HG03439 (cell line): ENCODE results near the gene SGTA.

Experiments used
- ATAC-seq: cut with Tn5 transposase; IDR thresholded peaks from one replicate; pipeline ENCODE4 v1.9.1; 2021; ENCODE audit warnings: mild to moderate bottlenecking, moderate library complexity; ENCODE audit not compliant: unreplicated experiment

The SGTA gene

GRCh38 chr19:2810141-2811091 lies 27.3 kb upstream of the SGTA start:
- no peak for ATAC-seq

DNA sequence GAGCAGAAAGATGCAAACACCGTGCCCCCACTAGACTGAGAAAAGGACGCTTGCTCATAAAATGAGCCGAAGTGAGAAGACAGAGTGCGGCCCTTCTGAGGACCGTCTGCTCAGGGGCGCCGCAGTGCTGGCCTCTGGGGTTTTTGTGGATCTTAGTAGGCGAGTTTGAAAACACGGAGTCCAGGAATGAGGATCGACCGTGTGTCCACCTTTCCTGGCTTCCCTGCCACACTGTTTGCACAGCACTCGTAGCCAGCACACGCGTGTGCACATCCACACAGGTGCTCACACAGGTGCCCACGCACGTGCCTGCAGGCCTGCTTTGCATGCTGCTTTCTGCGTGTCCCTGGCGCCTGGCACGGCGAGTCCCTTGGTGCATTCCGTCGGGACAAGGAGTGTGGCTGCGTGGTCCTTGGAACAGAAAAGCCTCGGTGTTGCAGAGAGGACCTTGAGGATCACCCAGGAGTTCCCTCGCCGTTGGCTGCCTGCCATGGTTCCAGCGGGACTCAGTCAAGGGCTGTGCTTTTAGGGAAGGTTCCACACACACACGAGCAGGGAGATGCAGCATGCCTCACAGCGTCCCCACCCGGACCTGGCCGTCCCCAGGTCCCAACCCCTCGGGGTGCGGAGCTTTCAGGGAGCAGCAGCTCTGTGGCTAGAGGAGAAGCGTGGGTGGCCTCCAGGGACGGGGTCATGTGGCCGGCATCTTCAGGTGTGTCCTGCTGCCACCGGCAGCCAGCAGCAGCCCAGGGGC lies 26.5 kb upstream of the SGTA start:
- no peak for ATAC-seq

- ATAC-seq, result no peak
Measured at GRCh38 chr19:2808129-2808941, 25.3 kb upstream of the SGTA start.

DNA sequence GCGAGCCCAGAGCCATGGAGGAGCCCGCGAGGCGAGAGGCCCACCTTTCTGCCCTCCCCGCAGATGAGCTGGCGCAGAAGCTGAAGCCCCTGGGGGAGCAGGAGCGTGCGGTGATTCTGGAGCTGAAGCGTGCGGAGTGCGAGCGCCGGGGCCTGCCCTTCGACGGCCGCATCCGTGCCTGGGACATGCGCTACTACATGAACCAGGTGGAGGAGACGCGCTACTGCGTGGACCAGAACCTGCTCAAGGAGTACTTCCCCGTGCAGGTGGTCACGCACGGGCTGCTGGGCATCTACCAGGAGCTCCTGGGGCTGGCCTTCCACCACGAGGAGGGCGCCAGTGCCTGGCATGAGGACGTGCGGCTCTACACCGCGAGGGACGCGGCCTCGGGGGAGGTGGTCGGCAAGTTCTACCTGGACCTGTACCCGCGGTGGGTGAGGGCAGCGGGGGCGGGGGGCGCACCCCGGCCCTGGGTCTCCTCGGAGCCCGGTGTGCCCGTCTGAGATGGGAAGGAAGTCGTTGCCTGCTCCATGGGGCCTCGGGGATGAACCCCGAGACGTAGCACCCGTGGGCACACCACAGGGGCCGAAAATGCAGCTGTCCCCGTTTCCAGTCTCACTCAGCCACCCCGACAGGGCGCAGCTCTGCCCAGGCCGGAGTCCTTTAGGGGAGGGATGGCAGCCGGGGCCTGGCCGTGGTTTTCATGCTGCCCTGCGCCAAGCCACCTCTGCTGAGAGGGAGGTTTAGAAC lies 24.5 kb upstream of the SGTA start:
- no peak for ATAC-seq

DNA sequence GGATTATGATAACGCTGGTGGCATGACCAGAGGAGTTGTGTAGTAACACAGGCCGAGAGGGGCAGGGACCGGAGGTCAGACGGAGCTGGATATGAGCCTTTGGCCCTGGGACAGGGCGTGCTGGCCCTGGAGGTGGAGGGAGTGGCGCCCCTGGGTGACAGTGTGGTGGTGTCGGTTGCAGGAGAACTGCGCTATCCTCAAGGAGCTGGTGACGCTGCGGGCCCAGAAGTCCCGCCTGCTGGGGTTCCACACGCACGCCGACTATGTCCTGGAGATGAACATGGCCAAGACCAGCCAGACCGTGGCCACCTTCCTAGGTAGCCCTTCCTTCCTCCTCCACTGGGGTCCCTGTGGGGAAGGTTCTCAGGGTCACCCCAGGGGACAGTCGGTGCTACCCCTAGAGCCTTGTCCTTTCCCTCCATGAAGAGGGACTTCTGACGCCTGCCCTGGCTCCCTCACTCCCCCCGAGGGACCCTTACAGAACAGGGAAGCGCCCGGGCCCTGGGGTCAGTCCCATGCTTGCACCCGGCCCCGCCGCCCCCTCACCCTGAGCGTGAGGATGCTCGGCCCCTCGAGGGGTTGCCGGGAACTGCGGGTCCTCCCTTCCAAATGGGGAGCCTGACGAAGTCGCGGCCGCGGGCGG lies 23.8 kb upstream of the SGTA start:
- ATAC-seq, result no peak

- ATAC-seq, result no peak
Measured at GRCh38 chr19:2805991-2806649, 23.0 kb upstream of the SGTA start.

- no peak for ATAC-seq
Measured at GRCh38 chr19:2805261-2805900, 22.3 kb upstream of the SGTA start.

DNA sequence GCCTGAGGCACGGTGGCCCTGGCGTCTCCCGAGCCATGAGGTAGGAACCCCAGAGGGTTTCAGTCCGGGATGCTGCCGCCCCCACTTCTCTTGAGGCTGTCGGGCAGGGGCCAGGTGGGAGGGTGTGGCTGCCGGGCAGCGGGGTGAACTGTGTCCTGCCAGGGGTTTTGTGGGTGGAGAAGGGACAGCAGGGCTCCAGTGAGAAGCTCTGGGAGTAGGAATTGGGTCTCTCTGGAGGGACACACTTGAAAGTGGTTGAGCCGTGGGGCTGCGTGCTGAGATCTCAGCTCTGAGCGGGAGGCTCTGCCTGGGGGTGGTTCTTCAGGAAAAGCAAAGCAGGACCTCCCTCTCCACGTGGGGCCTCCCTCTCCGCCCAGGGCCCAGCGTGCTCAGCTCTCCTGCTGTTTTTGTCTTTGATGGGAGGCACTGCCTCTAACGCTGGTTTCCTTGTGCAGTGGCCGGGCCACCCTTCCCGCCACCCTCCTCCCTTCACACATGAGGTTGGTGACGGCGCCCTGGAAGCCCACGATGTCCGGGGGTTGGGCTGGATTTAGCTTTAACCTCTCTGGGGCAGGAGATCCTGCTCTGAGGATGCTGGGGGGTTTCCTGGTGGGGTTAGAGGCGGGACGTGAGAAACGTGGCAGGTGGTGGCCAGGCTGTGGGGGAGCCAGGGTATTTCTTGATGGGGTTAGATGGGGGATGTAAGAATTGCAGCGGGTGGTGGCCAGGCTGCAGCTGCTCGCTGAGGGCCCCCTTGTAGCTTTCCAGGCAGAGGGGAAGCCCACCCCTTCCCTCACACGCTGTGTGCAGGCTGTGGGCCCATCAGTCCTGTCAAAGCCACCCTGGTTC lies 21.3 kb upstream of the SGTA start:
- ATAC-seq, result no peak

- ATAC-seq, result no peak
Measured at GRCh38 chr19:2803486-2804155, 20.5 kb upstream of the SGTA start.

GRCh38 chr19:2802826-2803225 lies 19.8 kb upstream of the SGTA start:
- no peak for ATAC-seq

- ATAC-seq, result no peak
Measured at GRCh38 chr19:2800506-2800905, 17.4 kb upstream of the SGTA start.

GRCh38 chr19:2799273-2800020 lies 16.4 kb upstream of the SGTA start:
- ATAC-seq, result no peak

GRCh38 chr19:2798733-2799132 lies 15.7 kb upstream of the SGTA start:
- ATAC-seq, result no peak

- no peak for ATAC-seq
Measured at GRCh38 chr19:2798158-2798685, 15.1 kb upstream of the SGTA start.

DNA sequence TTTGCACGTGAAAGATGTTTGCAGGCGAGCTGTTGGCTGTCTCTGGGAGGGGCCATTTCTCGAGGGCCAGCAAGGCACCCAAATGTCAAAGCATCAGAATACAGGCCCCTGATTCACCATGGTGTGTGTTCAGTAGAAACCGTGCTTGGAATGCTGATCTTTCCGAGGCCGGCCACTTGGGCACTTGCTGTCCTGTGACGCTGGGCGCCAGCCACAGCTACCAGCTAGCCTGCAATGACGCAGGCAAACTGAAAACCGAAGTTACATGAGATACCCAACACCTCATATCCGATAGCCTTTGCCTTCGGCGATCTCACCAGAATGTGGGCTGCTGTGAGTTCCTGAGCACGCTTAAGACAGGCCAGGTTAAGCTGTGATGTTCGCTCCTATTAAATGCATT lies 14.2 kb upstream of the SGTA start:
- ATAC-seq, result no peak

DNA sequence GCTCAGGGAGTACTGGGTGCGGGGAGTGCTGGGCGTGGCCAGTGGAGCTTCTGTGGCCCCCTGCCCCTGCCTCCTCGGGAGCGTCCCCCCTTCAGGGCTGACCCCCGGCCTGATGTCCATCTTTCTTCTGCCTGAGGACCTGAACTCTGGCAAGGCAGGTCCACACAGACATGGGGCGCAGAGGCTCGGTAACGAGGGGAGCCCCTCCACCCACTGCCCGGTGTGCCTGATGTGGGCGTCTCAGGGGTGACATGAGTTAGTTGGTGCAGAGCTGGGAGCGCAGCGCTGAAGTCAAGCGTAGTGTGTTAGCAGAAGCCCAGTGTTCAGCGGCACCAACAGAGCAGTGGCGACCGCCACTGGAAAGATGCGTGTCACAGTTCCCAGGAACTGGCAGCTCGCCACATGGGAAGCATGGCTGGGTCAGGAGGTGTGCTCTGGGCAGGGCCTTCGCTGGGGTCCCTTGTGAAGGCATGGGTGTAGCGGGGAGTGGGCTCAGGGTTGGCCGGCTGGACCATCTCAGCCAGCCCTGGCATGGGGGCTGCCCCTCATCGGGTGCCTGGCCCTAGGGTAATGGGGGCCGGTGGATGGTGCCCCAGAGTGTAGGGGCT lies 13.7 kb upstream of the SGTA start:
- ATAC-seq, result no peak
